HuH-7 (cell line): ENCODE results near the gene CPHXL2.

Experiments used
- DNase-seq: peaks from one replicate; pipeline ENCODE4 v3.0.0; 2011; ENCODE audit warnings: low spot score

The CPHXL2 gene

GRCh38 chr16:75676909-75677308 is at the start of gene CPHXL2:
TSS of gene CPHXL2 (minus strand) at chr16:75677009. CDS start at chr16:75676999, 10 bp downstream.
- DNase-seq: no peak

DNA sequence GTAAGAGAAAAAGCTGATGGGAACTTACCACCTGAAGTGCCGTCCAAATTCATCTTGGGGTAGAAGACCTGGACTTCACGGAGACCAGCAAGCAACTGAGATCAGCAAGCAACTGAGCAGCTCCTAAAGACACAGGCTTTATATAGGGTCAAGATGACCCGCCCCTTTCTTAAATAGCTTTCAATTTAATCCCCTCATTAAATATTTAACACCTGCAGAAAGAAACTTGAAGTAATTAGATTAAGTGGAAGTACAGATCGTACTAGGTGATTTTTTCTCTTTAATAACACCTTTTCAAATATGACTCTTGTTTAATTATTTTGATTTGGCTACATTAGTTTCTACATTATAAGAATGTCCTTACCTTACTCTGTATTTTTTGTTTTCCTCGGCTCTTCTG is 49.6 kb upstream of the CPHXL2 start, which contains the start of gene CPHXL:
CPHXL (minus strand) TSS at position 101 of the 400 bp plus-strand sequence; CDS start at position 53, 48 bp downstream.
- DNase-seq: no peak

GRCh38 chr16:75718452-75718851 is 41.6 kb upstream of the CPHXL2 start:
- no peak for DNase-seq

DNA sequence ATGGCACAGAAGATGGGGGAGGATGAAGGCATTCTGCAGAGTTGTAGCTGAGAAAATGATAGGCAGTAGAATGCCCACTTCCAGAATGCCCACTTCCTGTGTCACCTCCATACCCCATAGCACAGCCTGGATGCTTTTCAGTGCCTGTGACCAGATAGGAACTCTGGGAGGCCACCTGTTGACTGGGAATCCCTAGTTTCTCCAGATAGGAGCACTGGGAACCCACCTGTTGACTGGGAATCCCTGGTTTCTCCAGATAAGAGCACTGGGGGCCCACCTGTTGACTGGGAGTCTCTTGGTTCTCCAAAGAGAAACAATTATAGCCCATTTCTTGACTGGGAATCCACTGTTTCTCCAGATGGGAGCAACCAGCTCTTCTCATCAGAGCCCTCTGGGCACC is 37.9 kb upstream of the CPHXL2 start:
- no peak for DNase-seq

DNA sequence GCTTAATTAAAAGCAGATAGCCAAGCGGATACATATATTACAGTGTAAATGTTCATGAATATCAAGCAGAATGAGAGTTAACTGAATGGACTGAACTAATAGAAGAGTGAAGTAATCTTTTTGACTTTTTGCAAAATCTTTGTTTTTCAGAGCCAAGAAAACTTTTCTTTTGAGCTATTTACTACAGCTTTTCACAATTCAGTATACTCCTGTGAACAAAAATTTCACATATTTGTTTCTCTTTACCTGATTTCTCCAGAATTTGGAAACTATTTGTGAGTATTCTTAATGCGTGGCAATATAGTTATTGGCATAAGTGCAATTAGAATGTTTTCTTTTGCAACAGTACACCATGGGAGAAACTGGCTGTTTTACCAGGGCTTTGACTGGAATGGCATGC is 33.5 kb upstream of the CPHXL2 start:
- DNase-seq: no peak

DNA sequence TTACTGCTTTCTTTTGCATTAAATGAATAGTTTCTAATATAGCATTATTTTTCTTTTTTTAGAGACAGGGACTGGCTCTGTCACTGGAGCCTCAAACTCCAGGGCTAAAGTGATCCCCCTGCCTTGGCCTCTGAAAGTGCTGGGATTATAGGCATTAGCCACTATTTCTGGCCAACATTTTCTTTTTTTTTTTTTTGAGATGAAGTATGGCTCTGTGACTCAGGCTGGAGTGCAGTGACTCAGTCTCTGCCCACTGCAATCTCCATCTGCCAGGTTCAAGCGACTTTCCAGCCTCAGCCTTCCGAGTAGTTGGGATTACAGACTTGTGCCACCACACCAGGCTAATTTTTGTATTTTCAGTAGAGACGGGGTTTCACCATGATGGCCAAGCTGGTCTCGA is 26.5 kb upstream of the CPHXL2 start:
- DNase-seq: no peak

DNA sequence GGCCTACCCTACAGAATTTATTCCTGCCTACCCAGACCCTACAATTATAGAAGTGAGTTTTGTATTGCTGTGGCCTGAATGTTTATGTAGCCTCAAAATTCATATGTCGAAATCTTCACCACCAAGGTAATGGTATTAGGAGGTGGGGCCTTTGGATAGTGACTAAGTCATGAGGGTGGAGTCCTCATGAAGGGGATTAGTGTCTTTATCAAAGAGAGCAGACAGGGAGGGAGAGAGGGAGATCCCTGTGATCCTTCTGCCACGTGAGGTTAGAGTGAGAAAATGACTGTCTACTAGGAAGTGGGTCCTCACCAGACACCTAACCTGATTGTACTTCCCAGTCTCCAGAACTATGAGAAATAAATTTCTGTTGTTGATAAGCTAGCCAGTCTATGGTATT is 25.4 kb upstream of the CPHXL2 start:
- no peak for DNase-seq

DNA sequence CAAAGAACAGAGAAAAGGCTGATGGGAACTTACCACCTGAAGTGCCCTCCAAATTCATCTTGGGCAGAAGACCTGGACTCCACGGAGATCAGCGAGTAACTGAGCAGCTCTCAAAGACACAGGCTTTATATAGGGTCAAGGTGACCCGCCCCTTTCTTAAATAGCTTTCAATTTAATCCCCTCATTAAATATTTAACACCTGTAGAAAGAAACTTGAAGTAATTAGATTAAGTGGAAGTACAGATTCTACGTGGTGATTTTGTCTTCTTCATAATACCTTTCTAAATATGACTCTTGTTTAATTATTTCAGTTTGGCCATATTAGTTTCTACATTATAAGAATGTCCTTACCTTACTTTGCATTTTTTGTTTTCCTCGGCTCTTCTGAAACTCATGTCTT is 24.6 kb upstream of the CPHXL2 start, which contains the start of gene DUXB:
DUXB (minus strand) TSS at position 101 of the 400 bp plus-strand sequence; CDS start at position 58, 43 bp downstream.
- DNase-seq: no peak

- no peak for DNase-seq
Measured at GRCh38 chr16:75697571-75697970, 20.8 kb upstream of the CPHXL2 start.

- no peak for DNase-seq
Measured at GRCh38 chr16:75695708-75696107, 18.9 kb upstream of the CPHXL2 start.

DNA sequence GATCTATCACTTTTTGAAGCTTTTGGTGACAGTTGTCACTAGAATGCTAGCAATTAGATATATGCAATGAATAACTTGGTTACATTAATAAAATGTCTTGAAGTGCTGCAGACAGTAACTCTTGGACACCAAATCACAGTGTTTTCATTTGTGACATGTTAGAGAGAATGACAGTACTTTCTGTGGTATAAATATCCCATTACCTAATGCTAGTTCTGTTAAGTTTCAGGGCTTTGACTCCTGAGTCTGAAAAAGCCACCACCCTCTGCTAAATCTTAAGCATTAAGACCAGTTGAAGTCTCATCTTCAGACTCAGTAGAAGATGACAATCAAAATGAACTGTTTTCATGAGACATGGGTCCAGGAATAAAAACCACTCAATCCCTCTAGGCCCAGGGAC is 10.6 kb upstream of the CPHXL2 start:
- no peak for DNase-seq

DNA sequence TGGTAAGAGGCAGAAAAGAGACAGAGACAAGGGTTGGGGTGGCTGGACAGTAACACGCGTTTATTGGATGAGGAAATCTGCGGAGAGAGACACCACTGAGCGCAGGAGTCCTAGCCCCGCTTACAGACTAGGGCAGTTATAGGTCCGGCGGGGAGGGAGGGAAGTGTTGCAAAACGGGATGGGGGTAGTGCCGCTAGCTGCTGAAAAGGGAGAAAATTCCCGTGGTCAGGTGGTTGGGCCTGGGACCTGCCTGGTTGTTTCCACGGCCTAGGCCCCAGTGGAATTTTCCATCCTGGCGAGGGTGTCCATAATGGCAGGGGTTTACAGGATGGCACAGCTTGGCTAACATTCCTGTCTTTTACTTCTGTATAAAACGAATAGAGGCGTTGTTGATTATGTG is 5.5 kb upstream of the CPHXL2 start:
- DNase-seq: no peak

DNA sequence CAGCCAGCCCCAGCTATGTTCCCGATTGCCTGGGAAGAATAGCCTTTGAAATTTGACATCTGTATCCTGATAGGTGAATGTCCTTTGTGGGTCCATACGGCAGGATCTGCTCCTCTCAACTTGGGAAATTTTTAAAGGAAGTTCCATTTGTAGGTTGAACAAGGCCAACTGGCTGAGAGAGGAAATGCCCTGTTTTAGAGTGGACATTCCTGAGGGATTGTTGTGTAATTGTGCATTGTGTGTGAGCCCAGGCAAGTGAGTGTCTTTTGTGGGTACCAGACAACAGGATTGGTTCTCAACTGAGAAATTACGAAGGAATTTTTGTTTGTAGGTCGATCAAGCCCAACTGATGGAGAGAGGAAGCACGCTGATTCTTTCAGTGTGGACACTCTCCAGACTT is 2.6 kb upstream of the CPHXL2 start:
- no peak for DNase-seq

GRCh38 chr16:75667503-75667902 is 9.3 kb downstream of the CPHXL2 start:
- no peak for DNase-seq

- no peak for DNase-seq
Measured at GRCh38 chr16:75660726-75661302, 16.0 kb downstream of the CPHXL2 start.

DNA sequence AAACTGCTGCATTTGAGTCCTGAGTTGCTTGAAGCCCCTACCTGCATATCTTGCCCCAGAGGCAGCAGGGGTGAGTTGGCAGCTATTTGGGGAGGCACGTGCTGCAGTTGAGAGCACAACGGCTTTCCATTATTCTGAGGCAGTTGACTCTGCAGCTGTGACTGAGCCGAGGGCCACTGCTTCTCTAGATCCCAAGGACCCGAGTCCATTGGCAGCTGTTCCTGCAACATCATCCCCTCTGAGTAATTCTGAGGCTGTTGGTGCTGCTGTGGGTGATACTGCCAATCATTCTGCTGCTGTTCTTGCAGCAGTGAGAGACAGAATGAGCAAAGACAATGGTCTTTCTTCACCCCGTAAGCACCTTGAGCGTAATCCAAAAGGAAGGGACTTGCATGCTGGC is 16.5 kb downstream of the CPHXL2 start:
- no peak for DNase-seq

DNA sequence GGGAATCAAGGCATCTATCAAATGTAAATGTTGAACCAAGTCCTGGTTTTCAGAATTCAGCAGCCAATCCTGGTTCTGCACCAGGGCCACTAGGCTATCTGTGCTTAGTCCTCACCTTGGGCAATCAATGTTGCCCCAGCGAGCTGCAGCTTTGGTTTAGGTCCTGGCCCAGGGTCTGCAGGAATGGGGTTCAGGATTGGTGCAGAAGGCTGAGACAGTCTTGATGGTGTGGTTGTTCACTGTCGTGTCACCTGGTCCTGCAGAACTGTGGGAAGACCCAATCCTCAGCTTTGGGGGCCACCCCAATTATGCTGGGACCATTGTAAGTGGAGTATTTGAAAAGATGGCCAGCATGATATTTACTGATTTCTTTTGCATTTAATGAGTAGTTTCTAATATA is 18.6 kb downstream of the CPHXL2 start:
- DNase-seq: no peak

GRCh38 chr16:75653922-75654321 is 22.9 kb downstream of the CPHXL2 start:
- no peak for DNase-seq

- peak; percentile 78 for DNase-seq
Measured at GRCh38 chr16:75648265-75649076, 28.3 kb downstream of the CPHXL2 start.

- peak; percentile 96 for DNase-seq
Measured at GRCh38 chr16:75647492-75648264, 29.1 kb downstream of the CPHXL2 start, which contains the start of the genes KARS1 and TERF2IP. TSS of gene KARS1 (minus strand) at chr16:75647665. CDS start at chr16:75647639, 26 bp downstream. TSS of gene TERF2IP (plus strand) at chr16:75647773. CDS start at chr16:75647883, 110 bp downstream.

DNA sequence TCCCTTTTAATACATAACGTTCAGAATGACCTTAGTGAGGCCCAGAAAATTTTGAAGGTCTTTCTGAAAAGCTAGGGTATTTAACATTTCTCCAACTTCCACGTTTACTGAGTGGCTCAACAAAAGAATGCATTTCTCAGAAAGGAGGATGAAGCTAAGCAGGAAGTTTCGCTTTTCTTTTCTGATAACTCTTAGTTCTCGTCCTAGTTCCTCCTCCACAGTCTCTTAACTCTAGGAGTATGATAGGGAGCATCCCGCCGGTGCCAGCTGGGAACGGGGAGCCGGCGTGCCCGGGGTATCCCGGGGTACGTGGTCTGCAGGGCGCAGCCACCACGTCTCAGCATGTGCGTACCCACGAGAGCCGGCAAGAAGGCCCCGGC is 29.7 kb downstream of the CPHXL2 start:
- no peak for DNase-seq

- no peak for DNase-seq
Measured at GRCh38 chr16:75644240-75645012, 32.4 kb downstream of the CPHXL2 start.
